Stimulated activated CD8-positive, alpha-beta memory T cell treated with anti-CD3 and anti-CD28 coated beads, Interleukin-7, amount 100 ng/mL, for 1 hour (primary cell): ENCODE measurements around the gene PDCD4.

Experiments
- DNase-seq, 2 donors: peaks; one replicate each; pipeline ENCODE4 v3.0.0-alpha.2; 2020; ENCODE audit warnings: low read depth in 2 of 2

Gene PDCD4

GRCh38 chr10:110871298-110872084 lies at the start of gene PDCD4:
Gene PDCD4, plus strand, starts transcription at chr10:110871928. Its CDS starts 4,100 bp downstream, at chr10:110876028.
- DNase-seq, result peak; percentile 84 to 89

- no peak for DNase-seq
Measured at GRCh38 chr10:110822035-110822711, 49.6 kb upstream of the PDCD4 start.

GRCh38 chr10:110822712-110823311 lies 48.9 kb upstream of the PDCD4 start:
- DNase-seq, result no peak

GRCh38 chr10:110824152-110824441 lies 47.6 kb upstream of the PDCD4 start:
- no peak for DNase-seq

DNA sequence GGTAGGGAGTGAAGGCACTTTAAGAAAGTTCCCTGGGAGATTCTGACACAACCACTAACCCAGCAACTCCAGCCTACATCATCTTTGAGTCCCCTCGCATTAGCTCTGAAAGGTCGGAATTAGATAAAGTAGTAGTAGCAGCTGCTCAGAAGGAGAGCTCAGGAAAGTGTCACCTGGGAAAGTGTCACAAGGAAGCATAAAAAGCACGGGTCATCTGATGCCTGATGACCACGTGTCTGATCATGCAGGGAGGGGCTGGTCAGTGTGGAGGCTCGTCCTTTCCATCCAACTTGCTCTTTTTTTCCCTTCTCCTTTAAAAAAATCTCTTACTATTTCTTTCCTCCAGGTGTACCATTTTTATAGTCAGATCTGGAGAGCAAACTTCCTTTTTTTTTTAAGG lies 47.1 kb upstream of the PDCD4 start:
- no peak for DNase-seq

GRCh38 chr10:110825508-110825907 lies 46.2 kb upstream of the PDCD4 start:
- DNase-seq, result no peak

DNA sequence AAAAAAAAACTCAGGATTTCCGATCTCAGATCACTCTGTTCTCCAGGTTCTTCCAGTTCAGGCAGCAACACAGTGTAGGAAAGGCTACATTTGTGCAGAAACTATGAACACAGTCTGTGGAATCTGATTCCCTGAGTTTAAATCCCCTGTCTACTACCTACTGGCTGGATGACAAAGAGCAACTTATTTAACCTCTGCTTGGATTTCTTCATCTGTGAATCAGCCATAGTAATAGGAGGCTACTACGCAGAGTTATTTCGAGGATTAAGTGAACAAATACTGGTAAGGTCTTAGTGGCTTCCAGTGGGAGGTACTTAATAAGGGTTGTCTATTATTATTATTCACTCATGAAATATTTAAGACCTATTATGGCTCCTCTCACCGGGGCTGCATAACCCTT lies 44.3 kb upstream of the PDCD4 start:
- no peak for DNase-seq

GRCh38 chr10:110827875-110828274 lies 43.9 kb upstream of the PDCD4 start:
- no peak for DNase-seq

GRCh38 chr10:110828525-110828924 lies 43.2 kb upstream of the PDCD4 start:
- DNase-seq, result no peak

GRCh38 chr10:110829721-110830410 lies 41.9 kb upstream of the PDCD4 start:
- no peak for DNase-seq

- DNase-seq, result no peak
Measured at GRCh38 chr10:110833234-110833940, 38.3 kb upstream of the PDCD4 start.

DNA sequence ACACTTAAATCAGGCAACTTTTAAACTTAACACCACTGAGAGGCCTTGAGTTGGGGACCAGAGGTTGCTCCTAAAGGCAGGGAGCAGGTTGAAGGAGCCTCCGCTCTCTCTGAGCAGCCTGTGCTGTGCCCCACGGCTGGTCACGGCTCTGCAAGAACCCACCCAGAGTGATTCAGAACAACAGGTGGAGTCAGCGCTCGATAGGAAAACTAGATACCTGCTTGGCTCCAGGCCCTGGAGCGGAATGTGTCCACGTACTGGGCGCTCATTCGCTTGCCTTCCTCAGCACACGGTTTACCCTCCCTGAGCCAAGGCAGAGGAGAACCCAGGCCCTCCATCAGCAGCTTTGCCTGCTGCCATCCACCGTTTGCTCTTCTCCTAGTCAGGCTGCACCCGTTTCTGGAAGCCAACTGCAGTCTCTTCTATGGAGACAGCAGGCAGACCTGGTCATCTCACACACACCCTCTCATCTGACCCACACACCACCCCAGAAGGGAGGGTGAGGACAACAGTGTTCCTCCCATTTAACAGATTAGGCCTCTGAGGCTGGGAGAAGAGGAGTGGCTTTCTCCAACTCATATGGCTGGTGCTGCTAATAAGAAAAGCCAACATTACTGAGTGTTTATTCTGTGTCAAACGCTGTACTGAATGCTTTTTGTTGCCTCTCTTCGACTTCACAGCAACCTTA lies 37.6 kb upstream of the PDCD4 start:
- DNase-seq, result no peak

DNA sequence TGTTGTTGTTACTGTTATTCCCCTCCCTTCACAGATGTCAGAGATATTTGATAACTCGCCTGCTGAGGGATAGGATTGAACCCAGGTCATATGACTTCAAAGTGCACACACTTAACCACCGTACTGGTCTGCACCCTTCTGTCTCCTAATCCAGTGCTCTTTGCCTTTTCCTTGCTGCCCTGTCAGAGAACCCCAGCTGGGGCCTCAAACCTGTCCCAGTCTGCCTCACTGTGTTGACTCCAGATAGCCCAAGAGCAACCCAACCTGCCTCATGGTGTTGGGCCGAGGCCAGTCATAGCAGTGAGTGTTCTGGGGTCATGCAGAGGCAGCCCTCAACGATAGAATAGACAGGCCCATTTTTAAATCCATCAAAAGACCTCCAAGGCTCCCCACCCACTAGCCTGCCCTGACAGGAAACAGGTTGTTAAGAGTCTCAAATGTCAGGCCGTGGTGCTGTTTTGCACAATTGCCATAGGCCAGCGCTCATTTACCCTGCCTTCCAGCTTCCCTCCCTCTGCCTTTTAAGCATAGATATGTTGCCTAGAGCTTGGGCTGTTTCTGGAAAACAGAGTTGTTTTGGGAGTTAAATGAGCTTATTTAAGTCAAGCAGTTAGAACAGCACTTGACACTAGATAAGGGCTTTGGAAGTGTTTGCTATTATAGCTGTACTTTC lies 37.0 kb upstream of the PDCD4 start:
- DNase-seq, result no peak

DNA sequence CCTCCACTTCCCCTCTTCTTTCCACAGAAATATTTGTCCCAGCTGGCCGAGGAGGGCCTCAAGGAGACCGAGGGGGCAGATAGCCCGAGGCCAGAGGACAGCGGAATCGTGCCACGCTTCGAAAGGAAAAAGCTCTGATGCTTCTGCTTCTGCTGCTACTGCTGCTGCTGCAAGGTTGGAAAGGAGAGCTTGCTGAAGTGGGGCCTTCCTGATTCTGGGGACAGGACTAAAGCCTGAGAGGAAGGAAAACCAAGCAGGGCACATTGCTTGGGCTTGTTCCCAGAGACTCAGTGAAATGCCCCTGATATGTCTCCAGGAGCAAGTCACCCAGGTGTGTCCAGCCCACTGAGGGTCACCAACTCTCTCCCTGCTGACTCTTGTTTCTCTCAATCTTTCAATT lies 35.9 kb upstream of the PDCD4 start:
- no peak for DNase-seq

- DNase-seq, result no peak
Measured at GRCh38 chr10:110836706-110837105, 35.0 kb upstream of the PDCD4 start.

- no peak for DNase-seq
Measured at GRCh38 chr10:110837418-110838171, 34.1 kb upstream of the PDCD4 start.

- DNase-seq, result no peak
Measured at GRCh38 chr10:110840225-110840922, 31.4 kb upstream of the PDCD4 start.

DNA sequence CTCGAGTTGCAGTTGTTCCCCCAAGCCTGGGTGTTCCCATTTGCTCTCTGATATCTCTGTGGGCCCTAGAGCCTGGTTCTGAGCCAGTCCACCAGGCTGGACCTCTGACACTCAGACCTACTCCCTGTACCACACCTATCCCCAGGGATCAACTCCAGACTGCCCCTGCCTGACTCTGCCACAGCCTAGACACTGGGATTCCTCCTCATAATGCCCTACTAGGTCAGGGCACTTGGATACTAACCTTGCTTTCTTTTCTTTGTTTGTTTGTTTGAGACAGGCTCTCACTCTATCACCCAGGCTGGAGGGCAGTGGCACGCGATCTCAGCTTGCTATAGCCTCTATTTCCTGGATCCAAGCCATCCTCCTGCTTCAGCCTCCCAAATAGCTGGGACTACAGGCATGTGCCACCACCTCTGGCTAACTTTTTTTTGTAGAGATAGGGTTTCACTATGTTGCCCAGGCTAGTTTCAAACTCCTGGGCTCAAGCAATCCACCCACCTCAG lies 30.8 kb upstream of the PDCD4 start:
- DNase-seq, result no peak

- DNase-seq, result no peak
Measured at GRCh38 chr10:110841767-110842267, 29.9 kb upstream of the PDCD4 start.
